NCI-H2227 (cell line): Measurements from ENCODE around the gene PROX1.
"Not testable (repeated sequence)": the region's sequence is repeated elsewhere in the genome, so short reads cannot be mapped to it uniquely, and the experiment has no call there.

Experiments
- DNase-seq: peaks from one replicate; lab custom pipeline; 2025; ENCODE audit not compliant: unreplicated experiment; lab: John Stamatoyannopoulos, UW

PROX1 gene

DNA sequence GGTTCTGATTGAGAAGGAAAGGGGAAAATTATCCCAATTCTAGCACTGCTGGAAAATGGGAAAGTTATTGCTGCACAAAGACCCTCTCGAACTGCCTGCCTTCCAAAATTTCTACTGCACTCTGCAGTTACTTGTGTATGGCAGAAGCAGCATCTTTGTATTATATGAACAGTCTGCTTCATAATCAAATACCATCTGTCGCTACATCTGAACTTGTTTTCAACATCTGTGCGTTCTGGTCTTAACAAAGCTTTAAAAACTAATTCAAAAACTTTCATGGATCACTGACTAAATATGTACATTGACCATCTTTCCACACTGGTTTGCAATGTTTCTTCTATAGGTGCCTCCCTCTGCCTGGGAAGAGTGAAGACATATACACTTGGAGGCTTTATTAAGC lies 79.2 kb downstream of the PROX1 start:
- no peak for DNase-seq

DNA sequence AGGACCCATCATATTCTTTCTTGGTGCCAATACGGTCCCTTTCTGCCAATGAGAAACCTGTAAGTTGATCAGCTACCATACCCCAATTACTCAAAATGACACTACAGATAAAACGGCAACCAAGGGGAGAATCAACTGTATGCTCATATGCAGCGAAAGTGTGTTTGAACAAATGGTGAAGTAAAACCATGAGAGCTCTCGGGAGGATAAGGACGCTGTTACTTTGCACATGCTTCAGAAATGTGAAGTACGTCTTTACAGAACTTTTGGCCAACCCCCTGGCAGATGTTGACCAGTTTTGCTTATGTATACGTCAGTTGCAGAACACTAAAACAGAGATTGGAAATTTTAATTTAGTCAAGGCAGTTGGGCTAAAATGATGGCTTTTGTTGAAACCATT lies 79.6 kb downstream of the PROX1 start:
- no peak for DNase-seq

DNA sequence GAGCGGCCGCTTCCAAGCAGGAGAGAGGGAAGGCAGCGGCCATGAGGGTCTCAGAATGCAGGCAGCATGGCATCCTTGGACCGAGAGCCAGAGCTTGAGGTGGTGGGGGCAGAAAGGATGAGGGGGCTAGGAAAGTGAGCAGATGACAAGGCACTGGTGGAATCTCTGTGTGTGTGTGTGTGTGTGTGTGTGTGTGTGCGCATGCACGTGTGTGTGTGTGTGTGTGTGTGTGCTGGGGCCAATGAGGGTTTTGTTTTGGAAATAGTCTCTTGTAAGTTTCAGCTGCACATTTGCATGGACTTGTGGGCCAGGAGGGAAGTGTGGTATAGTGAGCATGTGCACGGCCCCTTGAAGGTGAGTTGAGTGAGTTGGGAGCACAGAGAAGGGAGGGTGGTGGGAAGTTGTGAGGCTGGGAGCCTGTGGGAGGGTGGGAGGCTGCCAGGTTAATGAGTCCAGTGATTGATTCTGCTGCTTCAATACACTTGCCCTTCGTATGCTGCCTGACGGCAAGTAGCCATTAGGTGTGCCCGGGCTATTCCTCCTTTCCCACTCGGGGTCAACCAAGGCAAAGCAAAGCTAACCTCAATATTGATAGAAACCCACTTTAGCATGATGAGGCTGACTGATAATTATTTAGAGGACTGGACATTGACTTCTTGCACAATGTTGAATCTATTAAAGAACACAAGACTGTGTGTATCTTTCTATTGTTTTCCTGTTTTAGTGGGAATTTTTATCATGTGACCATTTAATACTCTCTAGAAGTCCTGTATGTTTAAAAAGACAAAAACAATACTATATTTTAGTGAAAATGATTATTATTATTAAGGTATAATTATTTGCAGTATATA lies 80.3 kb downstream of the PROX1 start:
- no peak for DNase-seq

DNA sequence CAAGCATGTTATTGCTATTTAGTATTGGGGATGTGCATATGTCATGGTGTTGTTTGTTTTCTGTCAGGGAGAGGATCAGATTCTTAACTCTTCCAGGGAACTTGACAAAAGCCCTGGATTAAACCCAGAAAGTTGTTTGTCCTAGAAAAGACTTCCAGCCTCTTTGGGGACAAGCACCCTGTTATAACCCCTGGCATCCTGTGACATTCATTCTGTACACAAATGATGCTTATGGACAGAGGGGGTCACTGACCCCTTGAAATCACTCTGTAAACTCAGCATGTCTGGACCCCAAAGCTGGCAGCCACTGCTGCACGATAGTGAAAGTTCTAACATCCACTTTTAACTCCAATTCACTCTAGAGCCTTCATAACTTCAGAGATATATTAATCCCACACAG lies 81.2 kb downstream of the PROX1 start:
- DNase-seq, result no peak

DNA sequence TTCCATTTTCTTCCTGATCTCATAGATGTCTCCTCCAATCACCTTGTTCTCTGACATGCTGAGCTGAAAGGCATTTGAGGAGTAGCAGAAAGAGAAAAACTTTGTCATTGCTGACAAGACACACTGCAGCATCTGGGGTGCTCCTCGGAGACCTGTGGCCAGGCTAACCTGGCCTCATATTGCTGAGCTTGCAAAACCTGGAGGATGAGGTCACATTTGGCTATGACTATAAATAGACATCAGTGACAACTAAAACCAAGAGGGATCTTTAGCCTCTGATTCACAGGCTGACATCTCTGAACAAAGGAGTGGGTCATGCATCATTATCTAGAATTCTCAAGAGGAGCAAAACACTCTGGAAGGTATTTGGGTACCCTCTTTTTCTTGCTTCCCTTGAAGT lies 83.7 kb downstream of the PROX1 start:
- DNase-seq, result no peak

DNA sequence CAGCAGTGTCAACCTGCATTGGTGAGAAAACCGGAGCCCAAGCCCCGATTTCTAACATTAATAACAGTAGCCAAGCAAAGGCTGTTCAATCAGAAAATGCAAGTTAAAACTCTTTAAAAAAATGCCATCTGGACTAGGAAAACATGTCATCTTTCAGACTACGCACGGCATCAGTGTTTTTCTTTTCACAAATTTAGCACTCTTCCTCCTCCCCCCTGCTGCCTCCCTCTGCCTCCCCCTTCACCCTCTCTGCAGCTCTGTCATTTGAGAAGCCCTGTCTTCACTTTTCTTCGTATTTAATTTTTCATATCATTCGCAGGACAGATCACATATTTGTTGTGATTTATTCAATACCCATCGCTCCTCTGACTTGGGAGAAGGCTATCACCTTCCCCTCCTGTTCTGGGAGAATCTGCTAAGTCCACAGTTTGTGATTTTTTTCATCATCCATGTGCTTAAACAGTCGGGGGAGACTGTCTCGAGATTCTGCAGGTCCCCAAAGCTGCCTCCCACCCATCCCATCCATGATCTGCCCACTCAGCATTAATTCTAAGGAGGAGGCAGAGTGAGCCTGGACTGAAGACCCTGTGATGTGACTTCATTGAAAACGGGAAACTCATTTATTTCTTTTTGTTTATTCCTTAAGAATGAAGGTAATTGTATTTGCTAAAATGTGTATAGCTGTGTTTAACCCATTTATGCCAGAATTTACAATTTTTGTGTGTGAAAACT lies 84.8 kb downstream of the PROX1 start:
- no peak for DNase-seq

DNA sequence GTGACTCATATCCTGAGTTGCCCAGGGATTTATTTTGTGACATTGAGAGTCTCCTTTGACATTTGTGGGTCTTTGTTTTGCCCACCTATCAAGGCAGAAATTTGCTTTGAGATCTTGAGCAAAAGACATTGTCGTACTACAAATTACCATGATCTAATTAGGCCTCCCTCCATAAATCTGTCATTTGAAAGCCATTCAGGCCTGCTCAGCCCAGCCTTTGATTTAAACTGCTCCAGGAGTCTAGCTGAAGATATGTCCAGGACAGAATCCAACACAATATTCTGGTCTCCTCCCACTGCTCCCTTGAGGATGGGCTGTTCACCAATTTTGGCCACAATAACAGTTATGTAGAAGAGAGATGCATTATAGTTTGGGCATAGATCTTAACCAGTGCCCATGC lies 86.7 kb downstream of the PROX1 start:
- no peak for DNase-seq

DNA sequence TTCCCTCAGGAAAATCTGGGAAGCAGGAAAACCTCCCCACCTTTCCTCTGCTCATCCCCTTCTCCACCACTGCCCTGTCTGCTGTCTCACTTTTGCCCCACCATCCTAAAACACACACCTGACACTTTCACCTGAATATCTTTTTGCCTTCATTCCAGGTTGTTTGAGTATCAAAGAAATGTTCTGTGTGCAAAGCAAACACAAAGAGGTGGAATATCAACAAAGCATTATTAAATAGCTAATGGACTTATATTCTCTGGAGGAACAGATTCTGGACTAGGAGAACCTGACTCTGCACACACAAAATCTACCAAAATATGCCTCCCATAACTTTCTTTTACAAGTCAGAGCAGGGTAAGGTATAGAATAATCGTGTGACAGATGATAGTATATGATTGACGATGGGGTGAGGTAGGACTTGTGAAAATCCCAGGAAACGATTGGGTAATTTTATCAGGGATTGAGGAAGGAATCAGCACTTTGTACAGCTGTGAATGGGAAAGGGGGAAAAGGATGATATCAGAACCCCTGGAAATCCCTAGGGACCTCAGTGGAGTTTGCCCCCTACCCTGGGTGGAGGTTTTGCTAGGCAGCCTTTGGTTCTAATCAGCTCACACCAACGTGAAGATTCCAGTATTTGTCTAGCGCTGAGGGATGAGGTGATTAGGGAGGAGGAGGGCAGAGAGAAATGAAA lies 87.7 kb downstream of the PROX1 start:
- DNase-seq, result no peak

DNA sequence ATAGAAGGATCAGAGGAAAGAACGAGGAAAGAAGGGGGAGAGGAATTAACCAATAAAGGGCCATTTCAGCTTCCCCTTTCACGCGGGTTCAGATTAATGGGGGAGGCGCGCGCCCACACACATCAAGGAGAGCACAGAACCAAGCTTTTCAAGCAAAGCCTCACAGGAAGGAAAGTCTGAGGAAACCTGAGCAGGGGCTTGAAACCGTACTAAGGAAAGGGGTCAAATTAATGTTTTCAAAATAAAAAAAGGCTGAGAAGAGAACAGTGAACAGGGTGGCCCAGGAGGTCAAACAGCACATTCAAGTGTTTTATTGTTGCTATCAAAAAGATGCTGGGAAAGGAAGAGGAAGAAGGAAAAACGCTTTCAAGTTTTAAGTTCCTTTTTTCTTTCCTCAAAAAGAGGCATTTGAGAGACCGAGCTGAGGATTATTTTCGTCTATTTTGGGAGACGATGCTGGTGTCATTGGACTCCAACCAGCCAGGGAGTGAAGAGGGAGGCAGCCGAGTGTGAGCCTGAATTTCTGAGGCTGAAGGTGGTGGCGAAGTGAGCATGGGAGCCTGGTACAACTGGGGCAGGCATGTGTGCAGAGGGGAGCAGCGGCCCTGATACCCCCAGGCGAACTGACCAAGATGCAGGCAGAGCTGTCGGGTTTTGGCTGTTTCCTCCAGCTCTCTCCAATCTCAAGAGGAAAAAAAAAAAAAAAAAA lies 88.4 kb downstream of the PROX1 start:
- no peak for DNase-seq

DNA sequence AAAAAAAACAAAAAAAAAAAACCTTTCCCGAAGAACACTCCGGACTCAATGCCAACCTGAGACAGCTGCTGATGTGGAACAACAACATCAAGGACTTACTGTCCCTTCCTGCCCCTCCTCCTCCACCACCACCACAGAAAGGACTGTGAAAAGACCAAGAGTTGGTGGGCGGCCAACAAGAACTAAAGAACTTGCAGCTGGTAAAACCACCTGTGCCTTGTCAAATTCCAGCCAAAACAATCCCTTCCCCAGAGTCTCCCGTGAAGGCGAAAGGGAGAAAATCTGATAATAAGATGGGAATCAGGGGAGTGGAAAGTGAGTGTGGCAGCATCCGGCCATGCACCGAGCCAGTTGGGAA lies 88.9 kb downstream of the PROX1 start:
- DNase-seq, result no peak

DNA sequence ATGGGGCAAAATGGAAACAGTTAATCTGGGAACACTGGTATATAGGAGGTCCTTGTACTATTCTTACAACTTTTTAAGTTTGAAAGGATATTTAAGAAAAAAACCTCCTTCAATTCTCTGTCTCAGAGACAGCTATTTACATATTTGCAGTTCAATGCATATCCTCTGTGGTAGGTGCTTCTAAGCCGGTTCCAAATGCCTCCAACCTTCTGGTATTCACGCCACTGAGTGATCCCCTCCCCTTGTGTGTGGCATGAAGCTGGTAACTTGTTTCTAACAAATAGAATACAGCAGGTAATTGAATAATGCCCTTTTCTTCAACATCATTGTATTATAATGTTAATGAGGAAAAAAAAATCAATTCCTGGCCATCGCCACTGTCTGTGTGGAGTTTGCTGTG lies 91.2 kb downstream of the PROX1 start:
- no peak for DNase-seq

DNA sequence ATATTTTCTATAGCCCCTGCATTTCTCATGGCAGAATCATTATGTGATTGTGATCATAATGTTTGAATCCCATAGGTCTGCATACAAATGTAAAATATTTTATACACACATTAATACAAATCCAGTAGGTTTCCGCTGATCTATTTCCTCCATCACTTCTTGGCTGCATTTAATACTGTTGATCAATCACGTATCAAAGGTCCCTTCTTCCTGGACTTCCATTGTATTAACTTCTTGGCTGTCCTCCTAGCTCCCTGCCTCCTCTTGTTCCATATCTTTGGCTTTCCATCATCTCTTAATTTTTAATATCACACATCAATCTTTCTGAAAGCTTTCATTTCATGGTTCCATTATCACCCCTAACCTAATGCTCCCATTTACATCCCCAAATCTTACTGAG lies 97.6 kb downstream of the PROX1 start:
- DNase-seq, result no peak

DNA sequence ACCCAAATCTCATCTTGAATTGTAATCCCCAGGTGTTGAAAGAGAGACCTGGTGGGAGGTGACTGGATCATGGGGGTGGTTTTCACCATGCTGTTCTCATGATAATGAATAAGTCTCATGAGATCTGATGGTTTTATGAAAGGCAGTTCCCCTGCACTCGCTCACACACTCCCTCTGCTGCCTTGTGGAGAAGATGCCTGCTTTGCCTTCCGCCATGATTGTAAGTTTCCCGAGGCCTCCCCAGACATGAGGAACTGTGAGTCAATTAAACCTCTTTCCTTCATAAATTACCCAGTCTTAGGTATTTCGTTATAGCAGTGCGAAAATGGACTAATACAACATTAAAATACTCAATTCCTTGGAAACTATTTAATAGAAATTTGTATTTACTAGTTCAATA lies 99.2 kb downstream of the PROX1 start:
- DNase-seq, result no peak

DNA sequence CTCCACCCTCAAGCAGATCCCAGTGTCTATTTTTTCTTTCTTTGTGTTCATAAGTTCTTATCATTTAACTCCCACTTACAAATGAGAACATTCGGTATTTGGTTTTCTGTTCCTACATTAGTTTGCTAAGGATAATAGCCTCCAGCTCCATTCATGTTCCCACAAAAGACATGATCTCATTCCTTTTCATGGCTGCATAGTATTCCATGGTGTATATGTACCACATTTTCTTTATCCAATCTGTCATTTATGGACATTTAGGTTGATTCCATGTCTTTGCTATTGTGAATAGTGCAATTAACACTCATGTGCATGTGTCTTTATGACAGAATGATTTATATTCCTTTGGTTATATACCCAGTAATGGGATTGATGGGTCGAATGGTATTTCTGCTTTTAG lies 101.2 kb downstream of the PROX1 start:
- not testable (repeated sequence) for DNase-seq
